Activated CD4-positive, alpha-beta T cell treated with anti-CD3 and anti-CD28 coated beads, Interleukin-2, Interleukin-6, amounts not matched to agents 100 ng/mL and 50 ng/mL, durations not matched to agents 16 hours and 8 hours (primary cell): Measurements from ENCODE around the gene MAPKAP1.

ENCODE experiments used
- DNase-seq: peaks from one replicate; pipeline ENCODE4 v3.0.0-alpha.2; 2020

The MAPKAP1 gene

DNA sequence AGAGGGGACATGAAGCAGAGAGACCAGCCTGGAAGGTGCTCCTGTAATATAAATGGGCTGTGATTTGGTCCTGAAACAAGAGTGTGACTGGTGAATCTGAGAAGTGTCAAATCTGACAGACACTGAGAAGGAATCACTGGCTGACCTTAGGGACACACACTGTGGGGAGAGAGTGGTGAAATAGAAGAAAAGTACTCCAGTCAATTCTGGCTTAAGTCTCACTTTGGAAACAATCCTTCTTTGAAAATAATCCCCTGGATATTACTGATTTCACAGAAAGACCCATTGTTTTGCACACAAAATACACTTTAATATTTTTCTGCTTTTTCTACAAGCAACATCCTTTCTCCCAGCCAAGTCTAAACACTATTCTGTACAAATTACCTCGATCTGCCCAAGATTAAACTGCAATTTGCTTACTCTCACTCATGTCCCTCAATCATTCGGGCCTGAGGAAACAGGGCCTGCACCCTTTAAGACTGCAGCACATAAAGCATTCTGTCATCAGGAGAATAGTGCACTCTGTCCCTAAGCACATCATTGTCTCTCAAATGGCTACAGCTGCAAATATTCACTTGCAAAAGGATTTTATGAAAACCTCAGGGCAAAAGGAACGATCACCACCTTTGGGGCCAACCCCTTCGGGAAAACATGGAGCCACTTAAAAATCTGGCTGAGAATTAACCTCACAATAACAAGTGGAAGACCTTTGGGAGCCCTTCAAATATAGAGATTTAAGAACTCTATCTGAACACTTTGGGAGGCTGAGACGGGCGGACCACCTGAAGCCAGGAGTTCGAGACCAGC, 68.6 kb downstream of the MAPKAP1 start:
- no peak for DNase-seq

DNA sequence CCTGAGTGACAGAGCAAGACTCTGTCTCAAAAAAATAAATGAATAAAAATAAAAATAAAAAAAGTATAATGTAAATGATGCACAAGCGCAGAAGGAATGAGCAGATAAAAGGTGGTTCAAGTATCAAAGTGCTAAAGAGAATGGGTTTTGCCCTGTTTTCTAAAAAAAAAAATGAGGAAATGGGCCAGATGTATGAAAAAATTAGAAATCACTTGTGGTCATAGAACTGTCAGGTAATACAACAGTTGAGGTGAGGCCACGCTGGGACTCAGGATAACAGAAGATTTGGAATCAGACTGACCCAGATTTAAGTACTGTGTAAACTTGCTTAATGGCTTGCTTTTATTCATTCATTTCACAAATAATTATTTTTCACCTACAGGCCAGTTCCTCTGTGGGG, 69.8 kb downstream of the MAPKAP1 start:
- no peak for DNase-seq

DNA sequence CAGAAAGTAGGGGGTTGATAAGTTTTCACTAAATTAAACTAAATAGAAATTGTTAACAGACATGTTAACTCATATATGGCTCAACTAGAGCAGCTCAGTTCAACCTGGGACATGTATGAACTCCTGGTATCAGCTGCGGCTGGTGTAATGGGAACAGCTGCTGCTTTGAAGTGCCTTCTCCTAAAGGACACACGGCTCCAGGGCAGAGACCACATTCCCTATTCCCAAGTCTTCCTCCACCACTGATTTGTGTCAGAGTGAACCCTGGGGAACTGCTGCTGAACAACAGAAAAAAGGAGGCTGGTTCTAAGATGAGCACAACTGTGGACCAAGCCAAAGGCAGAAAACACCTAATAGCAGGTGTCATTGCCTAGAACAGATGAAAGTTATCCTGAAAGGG, 71.1 kb downstream of the MAPKAP1 start:
- DNase-seq, result no peak

DNA sequence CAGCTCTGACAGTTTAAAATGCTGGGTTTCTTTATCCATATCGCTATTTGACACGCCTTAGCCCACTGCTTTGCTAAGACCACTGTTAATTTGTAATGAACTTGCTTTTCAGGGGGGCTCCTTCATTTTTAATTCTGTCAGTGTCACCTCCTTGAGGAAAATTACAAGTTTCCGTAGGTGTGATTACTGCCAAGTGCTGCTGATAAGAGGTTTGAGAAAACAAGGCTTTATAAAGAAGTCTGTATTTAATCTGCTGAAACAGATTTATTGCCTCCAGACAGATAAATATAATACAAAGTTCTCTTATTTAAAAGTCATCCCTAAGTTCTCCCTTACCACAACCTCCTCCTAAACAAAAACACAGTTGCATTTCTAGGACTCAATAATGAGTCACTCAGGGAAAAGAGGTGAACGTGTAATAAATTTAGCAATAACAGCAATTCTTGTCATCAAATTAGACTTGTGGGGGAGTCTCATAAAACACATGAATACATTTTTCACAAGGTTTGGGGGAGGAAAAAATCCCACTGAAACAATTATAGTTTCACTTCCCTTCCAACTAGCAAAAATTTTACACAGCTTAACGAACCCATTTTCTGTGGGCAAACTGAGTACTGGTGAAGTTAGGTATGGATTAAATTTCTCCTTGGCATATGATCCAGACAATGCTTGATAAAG, 72.8 kb downstream of the MAPKAP1 start:
- peak; percentile 10 for DNase-seq

DNA sequence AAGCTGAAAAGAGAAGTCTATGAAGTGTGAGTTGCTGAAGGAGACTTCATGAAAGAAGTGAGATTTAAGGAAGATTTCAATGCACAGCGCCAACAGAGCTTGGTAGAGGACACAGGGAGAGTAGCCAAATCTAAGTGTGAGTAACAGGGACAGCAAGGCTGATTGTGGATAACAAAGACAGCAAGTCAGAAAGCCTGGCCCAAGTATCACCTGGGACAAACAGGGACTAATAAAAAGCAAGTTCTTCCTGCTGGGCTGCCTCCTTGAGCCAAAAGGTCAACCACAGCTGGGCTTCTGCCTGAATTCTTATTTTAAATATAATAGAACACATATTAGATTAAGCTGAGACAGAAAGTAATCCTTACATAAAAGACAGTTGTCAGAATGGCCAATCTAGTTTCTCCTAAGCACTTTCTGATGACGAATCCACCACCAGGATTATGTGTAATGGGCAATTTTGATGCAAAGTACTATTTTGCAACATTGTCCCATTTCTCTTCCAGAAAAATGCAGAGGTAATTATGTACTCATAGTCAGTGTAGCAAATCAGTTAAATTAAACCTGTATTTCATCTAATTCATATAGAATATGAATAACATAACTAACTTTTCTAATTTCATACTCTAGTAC, 73.8 kb downstream of the MAPKAP1 start:
- DNase-seq, result no peak

DNA sequence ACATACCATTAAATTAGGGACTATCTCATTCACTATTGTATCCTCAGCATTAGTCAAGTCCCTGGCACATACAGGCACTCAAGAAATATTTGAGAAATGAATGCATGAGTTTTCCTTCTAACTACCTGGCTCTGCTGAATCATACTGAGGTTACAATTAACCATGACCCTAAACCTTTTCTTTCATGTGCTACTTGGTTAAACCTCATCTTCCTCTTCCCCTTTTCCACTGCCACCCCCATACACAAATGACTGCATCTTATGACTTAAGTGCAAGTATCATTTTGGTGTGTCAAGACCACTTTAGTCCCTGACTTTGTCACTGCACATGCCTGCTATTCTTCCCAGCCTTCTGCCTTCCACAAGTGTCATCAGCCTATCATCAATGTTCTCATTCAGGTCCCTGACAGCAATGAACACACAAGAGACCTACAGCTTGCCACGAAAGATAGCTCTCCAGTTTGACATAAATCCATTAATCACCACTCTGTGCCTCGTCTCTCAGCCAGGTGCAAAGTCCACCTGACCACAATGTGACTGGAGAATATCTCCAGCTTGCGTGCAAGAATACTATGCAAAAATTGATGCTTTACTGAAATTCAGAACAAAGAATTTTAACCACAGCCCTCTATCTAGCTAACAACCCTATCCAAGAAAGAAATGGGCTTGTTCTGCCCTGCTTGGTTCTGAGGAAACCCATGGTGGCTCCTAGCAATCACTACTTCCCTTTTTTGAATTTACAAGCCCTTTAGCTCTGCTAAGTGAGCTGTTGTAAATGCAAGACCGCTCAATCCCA, 74.5 kb downstream of the MAPKAP1 start:
- peak; percentile 83 for DNase-seq

DNA sequence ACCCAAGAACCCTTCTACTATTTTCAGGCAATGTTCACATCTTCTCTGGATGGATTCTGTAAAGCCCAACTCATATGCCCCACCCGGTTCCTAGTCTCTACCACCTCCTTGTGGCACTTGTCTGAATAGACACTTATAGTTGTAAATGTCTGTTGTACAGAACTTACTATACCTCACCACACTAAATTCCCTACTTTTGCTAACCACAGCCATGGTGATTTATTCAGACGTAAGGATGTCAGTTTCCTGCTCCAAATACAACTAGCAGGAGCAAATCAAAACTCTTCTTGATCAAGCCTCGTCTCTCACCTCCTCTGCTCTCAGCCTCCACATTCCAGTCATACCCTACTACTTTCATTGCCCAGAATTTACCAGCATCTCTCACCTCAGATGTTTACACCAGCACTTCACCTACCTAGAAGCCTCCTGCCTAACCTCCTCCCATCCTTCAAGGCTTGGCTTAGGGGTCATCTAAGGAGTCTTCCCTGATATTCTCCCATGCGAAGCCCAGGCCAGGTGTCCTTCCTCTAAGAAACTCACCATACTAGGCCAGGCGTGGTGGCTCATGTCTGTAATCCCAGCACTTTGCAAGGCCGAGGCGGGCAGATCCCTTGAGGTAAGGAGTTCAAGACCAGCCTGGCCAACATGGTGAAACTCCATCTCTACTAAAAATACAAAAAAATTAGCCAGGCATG, 75.5 kb downstream of the MAPKAP1 start:
- DNase-seq, result peak; percentile 63

DNA sequence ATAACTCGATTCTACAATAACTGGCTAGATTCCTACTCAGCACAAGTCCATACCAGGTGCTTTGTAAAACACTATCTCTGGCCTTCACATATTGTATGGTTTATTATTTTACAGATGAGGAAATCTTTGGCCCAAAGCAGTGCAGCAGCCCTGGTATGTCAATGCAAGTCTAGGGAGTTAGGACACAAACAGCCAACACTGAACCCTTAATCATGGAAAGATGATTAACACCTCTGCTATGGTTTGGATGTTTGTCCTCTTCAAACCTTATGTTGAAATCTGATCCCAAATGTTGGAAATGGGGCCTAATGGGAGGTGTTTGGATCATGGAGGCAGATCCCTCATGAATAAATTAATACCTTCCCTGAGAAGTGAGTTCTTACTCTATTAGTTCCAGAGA, 76.6 kb downstream of the MAPKAP1 start:
- DNase-seq, result no peak

DNA sequence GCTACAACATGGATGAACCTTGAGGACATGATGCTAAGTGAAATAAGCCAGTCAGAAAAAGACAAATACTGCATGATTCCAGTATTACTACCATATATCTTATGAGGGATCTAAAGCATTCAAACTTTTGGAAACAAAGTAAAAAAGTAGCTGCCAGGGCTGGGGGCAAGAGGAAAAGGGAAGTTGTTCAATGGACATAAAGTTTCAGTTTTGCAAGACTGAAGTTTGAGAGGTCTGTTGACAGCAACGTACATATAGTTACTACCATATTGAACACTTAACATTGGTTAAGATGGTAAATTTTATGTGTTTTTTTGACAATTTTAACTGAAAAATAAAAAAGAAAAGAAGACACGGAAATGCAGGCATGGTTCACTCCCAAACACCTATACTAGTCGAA, 77.6 kb downstream of the MAPKAP1 start:
- DNase-seq, result no peak

DNA sequence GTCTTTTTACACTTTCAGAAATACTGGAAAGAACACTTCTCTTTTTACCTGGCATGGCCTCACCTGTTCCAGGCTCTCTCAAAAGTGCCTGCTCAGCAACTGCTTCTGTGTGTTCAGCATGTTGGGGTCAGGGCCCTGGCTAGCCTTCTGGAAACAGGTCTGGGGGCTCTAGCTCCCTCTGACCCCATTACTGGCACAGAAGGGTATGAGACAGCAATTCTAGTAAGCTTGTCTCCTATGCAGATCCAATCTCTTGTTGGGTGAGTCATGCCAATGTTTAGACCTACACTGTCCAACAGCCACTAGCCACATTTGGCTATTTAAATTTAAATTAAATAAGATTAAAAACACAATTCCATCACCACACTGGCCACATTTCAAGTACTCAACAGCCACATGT, 80.8 kb downstream of the MAPKAP1 start:
- no peak for DNase-seq

DNA sequence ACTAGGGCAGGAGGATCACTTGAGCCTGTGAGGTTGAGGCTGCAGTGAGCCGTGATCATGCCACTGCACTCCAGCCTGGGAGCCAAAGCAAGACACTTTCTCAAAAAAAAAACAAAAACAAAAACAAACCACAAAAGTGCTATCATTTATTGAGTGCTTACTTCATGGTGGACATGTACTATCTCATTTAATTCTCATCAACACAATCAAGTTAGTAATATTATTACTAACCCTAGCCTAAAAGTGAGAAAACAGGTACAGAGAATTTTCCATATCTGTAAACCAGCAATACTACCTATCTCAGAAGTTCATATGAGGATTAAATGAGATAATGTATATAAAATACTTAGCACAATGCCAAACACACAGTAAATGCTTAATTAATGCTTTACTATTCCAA, 85.8 kb downstream of the MAPKAP1 start:
- no peak for DNase-seq

DNA sequence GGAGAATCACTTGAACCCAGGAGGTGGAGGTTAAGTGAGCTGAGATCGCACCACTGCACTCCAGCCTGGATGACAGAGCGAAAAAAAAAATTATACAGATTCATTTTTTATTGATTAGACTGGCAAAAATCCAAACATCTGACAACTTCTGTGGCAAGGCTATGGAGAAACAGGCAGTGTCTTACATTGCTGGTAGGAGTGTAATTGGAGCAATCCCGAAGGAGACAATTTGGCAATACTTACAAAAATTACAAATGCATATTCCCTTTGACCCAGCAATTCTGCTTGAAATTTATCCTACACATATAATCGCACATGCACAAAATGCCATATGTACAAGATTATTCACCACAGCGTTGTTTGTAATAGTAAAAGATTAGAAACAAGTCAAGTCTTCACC, 86.8 kb downstream of the MAPKAP1 start:
- DNase-seq, result no peak

DNA sequence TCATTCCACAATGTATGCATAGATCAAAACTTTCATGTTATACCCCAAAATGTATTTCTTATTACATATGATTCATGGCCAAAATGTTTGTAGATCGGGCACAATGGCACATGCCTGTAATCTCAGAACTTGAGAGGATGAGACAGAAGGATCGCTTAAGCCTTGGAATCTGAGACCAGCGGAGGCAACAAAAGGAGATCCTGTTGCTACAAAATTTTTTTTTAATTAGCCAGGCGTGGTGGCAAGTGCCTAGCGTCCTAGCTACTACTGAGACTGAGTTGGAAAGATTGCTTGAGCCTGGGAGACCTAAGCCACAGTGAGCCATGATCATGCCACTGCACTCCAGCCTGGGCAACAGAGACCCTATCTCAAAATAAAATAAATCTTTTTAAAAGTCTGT, 89.9 kb downstream of the MAPKAP1 start:
- DNase-seq, result no peak

DNA sequence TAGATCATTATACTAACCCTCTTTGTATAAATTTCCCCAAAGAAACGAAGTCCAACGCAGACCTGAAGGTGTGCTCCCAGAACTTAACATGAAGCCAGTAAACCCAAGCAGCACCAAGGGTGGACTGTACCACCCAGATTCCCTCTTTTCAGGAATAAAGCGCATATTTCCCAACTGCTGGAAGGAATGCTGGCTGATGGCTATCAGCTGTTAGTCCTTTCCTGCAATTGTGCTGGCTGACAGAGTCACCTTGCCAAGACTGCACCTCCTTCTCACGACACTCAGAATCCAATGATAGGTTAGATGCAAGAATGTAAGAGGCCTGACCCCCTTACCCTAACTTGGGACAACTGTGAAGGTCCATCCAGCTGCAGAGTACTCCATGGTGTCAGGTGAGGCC, 93.9 kb downstream of the MAPKAP1 start:
- DNase-seq, result no peak

DNA sequence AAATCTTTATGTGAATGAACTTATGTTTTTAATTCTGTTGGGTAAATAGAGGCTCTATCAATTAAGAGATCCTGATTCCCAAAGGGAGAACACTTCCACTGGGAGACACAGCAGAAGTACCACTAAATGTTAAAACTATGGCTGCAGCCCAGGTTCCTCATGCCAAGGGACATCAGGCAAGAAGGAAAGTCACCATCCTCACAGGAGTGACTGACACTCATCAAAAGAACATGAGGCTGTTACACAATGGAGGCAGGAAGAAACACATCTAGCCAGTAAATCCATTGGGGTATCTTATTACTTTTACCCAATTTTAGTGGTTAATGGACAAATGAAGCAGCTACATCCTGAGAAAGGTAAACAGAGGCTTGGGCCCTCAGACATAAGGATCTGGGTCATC, 94.4 kb downstream of the MAPKAP1 start:
- no peak for DNase-seq

DNA sequence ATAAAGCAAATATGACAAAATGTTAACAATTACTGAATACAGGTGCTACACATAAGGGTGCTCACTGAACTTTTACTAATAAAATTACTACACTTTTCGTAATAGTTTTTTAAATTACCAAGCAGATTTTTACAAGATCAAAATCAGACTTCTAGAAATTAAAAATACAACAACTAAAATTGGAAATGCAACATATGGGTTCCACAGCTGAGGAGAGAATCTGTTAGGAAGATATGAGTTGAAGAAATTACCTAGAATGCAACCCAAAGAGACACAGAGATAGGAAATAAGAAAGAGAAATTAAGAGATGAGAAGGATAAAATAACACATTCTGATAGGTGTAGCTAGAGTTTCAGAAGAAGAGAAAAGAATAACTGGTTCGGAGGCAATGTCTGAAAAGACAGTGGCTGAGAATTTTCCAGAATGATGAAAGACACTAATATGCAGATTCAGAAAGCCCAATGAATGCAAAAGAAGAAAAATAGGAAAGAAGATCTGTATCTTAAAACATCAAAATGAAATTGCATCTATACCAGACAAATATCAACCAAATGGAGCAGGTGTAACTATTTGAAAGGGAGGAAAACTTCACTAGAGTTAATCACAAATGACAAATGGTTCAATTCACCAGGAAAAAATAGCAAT, 95.8 kb downstream of the MAPKAP1 start:
- DNase-seq, result no peak

DNA sequence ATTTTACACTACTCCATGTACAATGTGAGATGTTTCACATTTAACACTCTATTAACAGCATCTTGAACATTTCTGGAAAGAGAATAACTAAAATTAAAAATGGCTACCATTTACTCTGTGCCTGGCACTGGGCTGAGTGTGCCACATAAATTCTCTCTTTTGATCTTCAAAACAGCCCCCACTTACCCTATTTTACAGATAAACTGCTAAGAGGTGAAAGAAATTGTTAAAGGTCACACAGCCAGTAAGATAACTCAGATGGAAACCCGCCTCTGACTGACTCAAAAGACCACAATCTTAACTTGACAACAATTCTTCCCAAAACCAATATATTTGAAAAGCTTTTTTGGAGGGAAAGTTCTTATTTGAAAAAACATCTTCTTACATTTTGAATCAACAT, 97.3 kb downstream of the MAPKAP1 start:
- DNase-seq, result no peak

DNA sequence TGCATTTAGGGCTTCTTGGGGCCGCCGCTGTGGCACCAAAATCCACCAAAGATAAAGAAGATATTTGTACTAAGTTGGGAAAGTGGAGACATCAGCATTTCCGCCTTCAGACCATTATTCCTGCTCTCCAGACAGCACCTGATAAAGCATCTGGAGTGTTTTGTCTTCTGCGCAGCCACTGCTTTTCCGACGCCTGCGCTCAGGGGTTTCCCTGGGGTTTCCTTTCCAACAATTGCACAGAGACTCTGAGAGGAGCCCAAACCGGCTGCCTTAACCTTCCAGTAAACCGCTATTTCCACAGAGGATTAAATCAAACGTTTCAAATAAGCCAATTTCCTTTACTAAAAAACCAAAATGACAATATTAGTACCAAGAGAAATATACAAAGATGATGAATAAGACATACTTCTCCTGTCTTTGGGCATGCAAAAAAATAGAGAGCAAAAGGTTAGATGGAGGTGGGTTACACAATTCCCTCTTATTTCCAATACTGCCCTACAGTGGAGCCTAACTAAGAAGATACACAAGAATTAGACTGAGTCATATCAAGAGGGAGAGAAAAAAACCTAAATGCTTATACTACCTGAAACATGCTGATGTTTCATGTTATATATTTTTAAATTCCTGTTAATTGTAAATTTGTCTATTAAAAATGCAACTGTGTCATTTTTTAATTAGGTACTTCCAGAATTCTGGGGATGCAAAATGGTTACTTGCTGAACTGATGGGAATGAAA, 98.4 kb downstream of the MAPKAP1 start:
- DNase-seq, result no peak

DNA sequence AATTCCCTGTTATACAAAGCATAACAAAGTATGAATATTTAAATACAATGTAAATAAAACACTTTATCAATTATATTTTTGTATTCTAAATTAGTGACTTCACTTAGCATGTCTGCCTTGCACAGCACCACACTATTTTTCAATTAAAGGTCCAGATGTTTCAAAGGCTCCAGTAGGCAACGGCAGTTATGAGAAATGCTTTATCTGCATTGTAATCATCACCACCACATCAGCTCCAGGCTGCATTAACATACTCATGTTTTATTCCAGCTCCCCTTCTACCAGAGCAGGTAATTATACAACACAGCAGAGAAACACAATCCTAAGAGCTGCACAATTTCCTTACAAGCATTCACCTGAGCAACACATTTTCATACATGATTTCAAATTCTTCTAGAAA, 102.8 kb downstream of the MAPKAP1 start:
- DNase-seq, result no peak

DNA sequence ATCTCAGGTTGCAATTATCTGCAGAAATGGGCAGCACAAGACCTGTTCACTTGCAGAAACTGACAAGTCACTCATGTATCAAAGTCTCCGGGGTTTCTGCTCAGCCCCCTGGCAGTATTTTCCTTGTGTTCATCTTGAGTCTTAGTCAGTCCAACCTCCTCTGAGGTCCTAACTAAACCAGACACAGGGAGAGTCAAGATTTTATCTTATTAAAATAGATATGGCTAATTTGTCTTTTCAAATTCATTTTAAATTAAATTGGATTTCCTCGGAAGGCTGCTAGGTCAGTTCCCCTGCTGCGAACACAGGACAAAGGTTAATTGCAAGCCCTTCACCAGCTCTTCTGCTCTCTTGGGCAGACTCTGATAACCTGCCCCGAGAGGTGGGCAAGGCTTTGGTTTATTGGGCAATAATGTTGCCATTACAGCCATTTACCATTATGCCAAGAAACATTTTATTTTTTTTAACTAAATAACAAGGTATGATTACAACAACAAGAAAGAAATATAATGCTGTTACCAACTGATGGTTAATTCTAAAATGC, 103.5 kb downstream of the MAPKAP1 start:
- DNase-seq, result no peak

DNA sequence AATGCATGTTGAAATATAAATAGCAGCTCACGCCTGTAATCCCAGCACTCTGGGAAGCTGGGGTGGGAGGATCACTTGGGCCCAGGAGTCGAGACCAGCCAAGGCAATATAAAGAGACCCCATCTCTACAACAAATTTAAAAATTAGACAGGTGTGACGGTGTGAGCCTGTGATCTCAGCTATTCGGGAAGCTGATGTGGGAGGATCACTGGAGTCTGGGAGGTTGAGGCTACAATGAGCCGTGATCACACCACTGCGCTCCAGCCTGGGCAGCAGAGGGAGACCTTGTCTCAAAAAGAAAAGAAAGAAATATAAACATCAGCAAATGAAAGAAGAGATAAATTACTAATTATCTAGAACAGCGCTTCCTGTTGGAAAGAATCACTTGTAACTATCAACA, 105.0 kb downstream of the MAPKAP1 start:
- no peak for DNase-seq
